HEK293T (cell line): ENCODE data around the gene NRL.

Experiments
- ARNT ChIP-seq: fragments of 450-650 bp; IDR thresholded peaks from 2 replicates; pipeline ENCODE4 v1.6.1; 2017; ENCODE audit warnings: mild to moderate bottlenecking
- BHLHE40 ChIP-seq: fragments of 450-650 bp; IDR thresholded peaks from 2 replicates; pipeline ENCODE4 v1.6.1; 2016; ENCODE audit warnings: mild to moderate bottlenecking, moderate library complexity, borderline replicate concordance
- ELF4 ChIP-seq: fragments of 450-650 bp; IDR thresholded peaks from 2 replicates; pipeline ENCODE4 v1.6.1; 2017; ENCODE audit warnings: antibody characterized with exemption
- FOXA1 ChIP-seq: fragments of 450-650 bp; IDR thresholded peaks from 2 replicates; pipeline ENCODE4 v1.6.1; 2016; ENCODE audit warnings: mild to moderate bottlenecking
- FOXK2 ChIP-seq: fragments of 450-650 bp; IDR thresholded peaks from 2 replicates; pipeline ENCODE4 v1.6.1; 2016; ENCODE audit warnings: mild to moderate bottlenecking
- FOXM1 ChIP-seq: fragments of 450-650 bp; IDR thresholded peaks from 2 replicates; pipeline ENCODE4 v1.6.1; 2017; ENCODE audit warnings: mild to moderate bottlenecking, borderline replicate concordance
- HDGF ChIP-seq: fragments of 450-650 bp; IDR thresholded peaks from 2 replicates; pipeline ENCODE4 v1.6.1; 2017; ENCODE audit warnings: antibody characterized with exemption, borderline replicate concordance
- LEF1 ChIP-seq: fragments of 450-650 bp; IDR thresholded peaks from 2 replicates; pipeline ENCODE4 v1.6.1; 2017; ENCODE audit warnings: mild to moderate bottlenecking, borderline replicate concordance
- NFRKB ChIP-seq: fragments of 450-650 bp; IDR thresholded peaks from 2 replicates; pipeline ENCODE4 v1.6.1; 2016; ENCODE audit warnings: mild to moderate bottlenecking, moderate library complexity
- SP1 ChIP-seq: fragments of 450-650 bp; IDR thresholded peaks from 2 replicates; pipeline ENCODE4 v1.6.1; 2017
- SUZ12 ChIP-seq: fragments of 450-650 bp; IDR thresholded peaks from 2 replicates; pipeline ENCODE4 v1.6.1; 2016; ENCODE audit warnings: mild to moderate bottlenecking
- TARDBP ChIP-seq: fragments of 450-650 bp; IDR thresholded peaks from 2 replicates; pipeline ENCODE4 v1.6.1; 2016
- ZNF384 ChIP-seq: fragments of 450-650 bp; IDR thresholded peaks from 2 replicates; pipeline ENCODE4 v1.6.1; 2016
- TF ChIP-seq, protein P1 (sequence below): fragments of 450-650 bp; IDR thresholded peaks from 2 replicates; pipeline ENCODE4 v1.6.1; 2016

DNA sequence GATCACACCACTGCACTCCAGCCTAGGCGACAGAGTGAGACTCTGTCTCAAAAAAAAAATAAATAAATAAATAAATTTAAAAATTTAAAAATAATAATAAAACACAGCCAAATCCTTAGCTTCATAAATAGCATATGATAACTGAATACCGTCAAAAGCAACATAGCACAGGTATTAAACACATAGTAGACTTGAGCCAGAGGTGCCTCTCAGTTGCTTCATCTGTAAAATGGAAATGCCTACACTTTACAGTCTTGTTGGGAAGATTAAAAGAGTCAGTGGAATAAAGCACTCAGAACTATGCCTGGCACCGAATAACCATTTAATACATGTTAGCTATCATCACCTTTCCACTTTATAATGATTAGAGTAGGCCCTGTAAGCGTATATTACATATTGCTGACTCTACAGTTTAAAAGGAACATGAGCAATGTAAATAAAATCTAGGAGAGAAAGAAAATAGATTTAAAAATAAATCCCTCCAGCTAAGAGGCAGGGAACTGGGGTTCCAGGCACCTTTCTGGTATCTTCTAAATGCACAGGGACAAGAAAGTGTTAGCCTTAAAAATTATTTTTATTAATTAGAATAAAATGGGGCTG is 8.0 kb downstream of the NRL start:
- TF ChIP-seq SP1, result no peak
- TF ChIP-seq FOXK2, result no peak
- no peak for TF ChIP-seq BHLHE40
- no peak for TF ChIP-seq SUZ12
- TF ChIP-seq NFRKB, result no peak
- no peak for TF ChIP-seq ZNF384
- no peak for TF ChIP-seq HDGF
- TF ChIP-seq FOXA1, result no peak
- TF ChIP-seq ELF4, result no peak
- no peak for TF ChIP-seq FOXM1
- TF ChIP-seq LEF1, result no peak
- no peak for TF ChIP-seq TARDBP
- TF ChIP-seq, protein P1, sequence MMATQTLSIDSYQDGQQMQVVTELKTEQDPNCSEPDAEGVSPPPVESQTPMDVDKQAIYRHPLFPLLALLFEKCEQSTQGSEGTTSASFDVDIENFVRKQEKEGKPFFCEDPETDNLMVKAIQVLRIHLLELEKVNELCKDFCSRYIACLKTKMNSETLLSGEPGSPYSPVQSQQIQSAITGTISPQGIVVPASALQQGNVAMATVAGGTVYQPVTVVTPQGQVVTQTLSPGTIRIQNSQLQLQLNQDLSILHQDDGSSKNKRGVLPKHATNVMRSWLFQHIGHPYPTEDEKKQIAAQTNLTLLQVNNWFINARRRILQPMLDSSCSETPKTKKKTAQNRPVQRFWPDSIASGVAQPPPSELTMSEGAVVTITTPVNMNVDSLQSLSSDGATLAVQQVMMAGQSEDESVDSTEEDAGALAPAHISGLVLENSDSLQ, result no peak
- TF ChIP-seq ARNT, result no peak
